Renal cortex interstitium (tissue), 11 donors: Measurements from ENCODE around the gene DPP8. TPM values are rescaled to one million over a fixed set of nuclear protein-coding genes. Genes with fewer than 3 reads are reported as not detected.

Experiments used
- DNase-seq, 11 donors: peaks; one replicate each; pipeline ENCODE4 v3.0.0-alpha.2; 2013; ENCODE audit warnings: low read depth in 9 of 11, low spot score in 4 of 11; ENCODE audit errors: extremely low read depth in 1 of 11
- polyA plus RNA-seq, 3 donors: library from polyadenylated mRNA; unstranded; fragments of 120-200 nt; gene quantifications; one replicate each; pipeline ENCODE4 v1.2.1, GENCODE V29; 2013; ENCODE audit not compliant: insufficient read length in 3 of 3

DPP8 gene
- polyA plus RNA-seq, 3 donors, result 25.3 to 31.5 (median 26.9) TPM

DNA sequence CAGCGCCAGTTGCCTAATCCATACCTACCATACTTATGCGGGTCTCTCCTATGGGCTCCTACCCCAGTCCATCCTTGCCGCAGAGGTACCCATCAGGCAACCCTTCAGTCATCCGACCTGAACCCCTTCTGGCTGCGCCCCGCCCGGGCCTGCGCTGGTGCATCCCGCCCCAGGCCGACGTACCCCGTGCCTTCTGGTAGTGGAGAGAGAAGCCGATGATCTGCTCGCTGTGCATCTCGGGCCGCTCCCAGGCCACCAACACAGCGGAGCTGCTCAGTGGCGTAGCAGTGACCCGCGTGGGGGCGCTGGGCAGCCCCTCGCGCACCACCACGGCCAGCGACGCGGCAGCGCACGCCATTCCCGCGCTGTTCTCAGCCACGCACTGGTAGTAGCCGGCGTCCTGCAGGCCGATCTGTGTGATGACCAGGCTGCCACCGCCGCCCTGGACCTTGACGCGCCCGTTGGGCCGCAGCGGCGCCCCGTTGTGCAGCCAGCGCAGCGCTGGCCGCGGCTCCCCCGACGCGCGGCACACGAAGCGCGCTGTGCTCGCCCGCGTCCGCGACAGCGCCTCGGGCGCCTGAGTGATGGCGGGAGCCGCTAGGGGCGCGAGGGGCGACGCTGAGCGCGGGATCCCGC, 121.8 kb downstream of the DPP8 start:
- no peak for DNase-seq

- DNase-seq, result no peak
Observed at GRCh38 chr15:65394936-65395335, 122.6 kb downstream of the DPP8 start.

- DNase-seq, result no peak
Observed at GRCh38 chr15:65394280-65394789, 123.2 kb downstream of the DPP8 start.

DNA sequence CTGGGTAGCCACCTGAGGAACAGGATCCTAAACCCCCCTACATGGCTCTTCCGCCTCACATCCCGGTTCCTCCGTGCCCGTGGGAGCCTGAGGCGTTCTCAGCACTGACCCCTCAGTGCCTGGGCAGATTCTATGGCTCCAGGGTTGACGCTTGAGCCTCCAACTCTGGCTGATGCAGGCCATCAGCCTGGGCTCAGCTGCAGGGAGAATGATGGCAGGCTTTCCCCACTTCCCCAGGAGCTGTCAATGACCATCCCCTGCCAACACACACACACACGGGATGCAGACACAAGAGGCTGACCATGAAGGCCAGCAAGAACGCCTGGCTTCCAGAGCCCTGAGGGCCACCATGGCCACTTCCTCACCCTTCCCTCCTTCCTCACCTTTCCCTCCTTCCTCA, 123.9 kb downstream of the DPP8 start:
- no peak for DNase-seq

DNA sequence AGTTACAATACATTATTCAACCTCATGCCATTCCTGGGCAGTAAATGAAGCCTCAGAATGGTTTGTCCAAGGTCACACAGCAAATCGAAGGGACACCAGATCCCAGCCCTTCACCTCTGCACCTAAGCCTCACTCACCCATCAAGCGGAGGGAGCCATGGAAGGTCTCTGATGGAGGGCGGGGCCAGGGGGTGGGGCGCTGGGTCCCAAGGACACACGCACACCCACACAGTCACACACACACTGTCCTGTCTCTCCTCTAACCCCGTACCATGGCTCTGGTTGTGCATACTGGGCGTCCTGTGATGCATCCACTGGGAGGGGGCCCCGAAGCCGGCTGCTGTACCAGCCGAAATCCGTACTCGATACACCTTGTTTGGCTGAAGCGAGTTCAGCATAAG, 124.4 kb downstream of the DPP8 start:
- DNase-seq, result no peak

Other genes with a start within 250 kb of the DPP8 start
- 10 to 100 TPM; 16.8 to 18.7 (median 18.6) TPM for gene PARP16, start 230.8 kb downstream of the DPP8 start, polyA plus RNA-seq
- gene RNU5A-1, start 221.6 kb downstream of the DPP8 start, polyA plus RNA-seq, result not detected
- not detected for gene RNU5B-1, start 213.0 kb downstream of the DPP8 start, polyA plus RNA-seq
- gene IGDCC3, start 139.7 kb downstream of the DPP8 start, polyA plus RNA-seq, result 10 to 100 TPM in 1 of 3 donors, 1 to 10 TPM in 2; 7.5 to 10.6 (median 7.5) TPM
- gene IGDCC4, start 94.7 kb downstream of the DPP8 start, polyA plus RNA-seq, result 10 to 100 TPM; 11.1 to 13.6 (median 12.5) TPM
- gene HACD3, start 12.8 kb upstream of the DPP8 start, polyA plus RNA-seq, result 100 to 1,000 TPM; 159 to 196 (median 165) TPM
- gene INTS14, start 93.4 kb upstream of the DPP8 start, polyA plus RNA-seq, result 10 to 100 TPM; 46.4 to 55.7 (median 48.6) TPM
- gene SLC24A1, start 104.2 kb upstream of the DPP8 start, polyA plus RNA-seq, result 10 to 100 TPM; 18.8 to 23.2 (median 19.7) TPM